K562 (cell line): ENCODE results near the gene SPAG7.

Experiments
- CTCF ChIP-seq, 3 experiments: IDR thresholded peaks in 2 of 3; conservative IDR thresholded peaks in 1 of 3; 2 replicates each; pipeline ENCODE4 v1.5.1; 2011 to 2012; ENCODE audit warnings: low read length in 3 of 3, mild to moderate bottlenecking in 3 of 3, control low read depth in 2 of 3, improper control_type of control experiment in 1 of 3, inconsistent platforms in 1 of 3, low read depth in 1 of 3, mixed read lengths in 1 of 3, moderate library complexity in 1 of 3; ENCODE audit not compliant: insufficient read depth in 2 of 3
- EP300 ChIP-seq: IDR thresholded peaks from 2 replicates; pipeline ENCODE4 v1.6.1; 2012; ENCODE audit warnings: low read length, improper control_type of control experiment
- EZH2 ChIP-seq: IDR thresholded peaks from 2 replicates; pipeline ENCODE4 v1.6.1; 2012; ENCODE audit warnings: low read depth, mild to moderate bottlenecking, inconsistent platforms, low read length, borderline replicate concordance
- PHF20 ChIP-seq: fragments of 450-650 bp; IDR thresholded peaks from 2 replicates; pipeline ENCODE4 v1.6.1; 2018; ENCODE audit not compliant: partially characterized antibody
- SIN3A ChIP-seq, 2 experiments: fragments of 150-350 bp in 1 of 2; IDR thresholded peaks; 2 replicates each; pipeline ENCODE4 v1.6.1; 2011 to 2016; ENCODE audit warnings: borderline replicate concordance in 2 of 2, low read depth in 2 of 2, low read length in 2 of 2, mild to moderate bottlenecking in 2 of 2, moderate library complexity in 2 of 2; ENCODE audit not compliant: control insufficient read depth in 1 of 2
- SRSF1 ChIP-seq: fragments of 200-400 bp; formaldehyde crosslinking; IDR thresholded peaks from 2 replicates; pipeline ENCODE4 v1.6.1; 2017; ENCODE audit warnings: mild to moderate bottlenecking, low read depth, low read length, moderate library complexity
- ZNF436 ChIP-seq: fragments of 250-450, 450-650 bp; sonication (Bioruptor Pico); formaldehyde crosslinking; IDR thresholded peaks from 2 replicates; pipeline ENCODE4 v1.7.0; 2020; ENCODE audit warnings: mild to moderate bottlenecking

GRCh38 chr17:4960279-4960922 lies 7.2 kb downstream of the SPAG7 start:
- no peak for TF ChIP-seq CTCF (IDR thresholded peaks at IDR 0.05 in 2 of 3, conservative IDR thresholded peaks at IDR 0.05 in 1 of 3; ENCODE audit: insufficient read depth in 2 of 3, low read depth in 1 of 3, low read length in 3 of 3)
- TF ChIP-seq EZH2: no peak
- TF ChIP-seq EP300: no peak
- no peak for TF ChIP-seq SRSF1
- TF ChIP-seq ZNF436 (CRISPR knock-in tag): no peak
- TF ChIP-seq PHF20: no peak
- TF ChIP-seq SIN3A (IDR thresholded peaks at IDR 0.05; ENCODE audit: borderline replicate concordance in 2 of 2, control insufficient read depth in 1 of 2, low read depth in 2 of 2, low read length in 2 of 2): no peak
